H1 (cell line): ENCODE measurements around the gene TUBB4B. TPM values are rescaled to one million over a fixed set of nuclear protein-coding genes. Genes with fewer than 3 reads are reported as not detected.

Experiments used
- CTCF ChIA-PET: fragments of 300-600 bp; sonication (Branson Sonifier 250); formaldehyde crosslinking; loops from one replicate; lab custom pipeline; 2021; ENCODE audit not compliant: partially characterized antibody; lab: Charles Lee
- POLR2A ChIA-PET: fragments of 300-600 bp; sonication (Branson Sonifier 250); formaldehyde crosslinking; loops from one replicate; lab custom pipeline; 2021; ENCODE audit warnings: inconsistent platforms; ENCODE audit not compliant: partially characterized antibody; lab: Charles Lee
- DNase-seq, 2 experiments: peaks; one replicate each; pipeline versions ENCODE4 v3.0.0 to v3.0.0-alpha.2; 2010 to 2022; ENCODE audit warnings: low spot score in 2 of 2, low read depth in 1 of 2, mixed read lengths in 1 of 2
- FAIRE-seq: peaks from 2 replicates; lab custom pipeline; 2011; peaks lifted over from hg19 to GRCh38; lab: Jason Lieb, UNC
- H2AFZ ChIP-seq: 2 replicates; pipeline ENCODE4 v1.8.1; 2012; ENCODE audit warnings: low read length, inconsistent platforms
- H2AK5ac ChIP-seq: 2 replicates; pipeline ENCODE4 v1.6.1; 2013; ENCODE audit warnings: low read depth, low read length
- H2BK120ac ChIP-seq: replicated peaks from 2 replicates; pipeline ENCODE3; 2013; ENCODE audit warnings: low read depth, low read length, inconsistent platforms
- H2BK12ac ChIP-seq: 2 replicates; pipeline ENCODE4 v1.6.1; 2013; ENCODE audit warnings: low read depth, low read length
- H2BK15ac ChIP-seq: 2 replicates; pipeline ENCODE4 v1.6.1; 2013; ENCODE audit warnings: low read length
- H2BK20ac ChIP-seq: 2 replicates; pipeline ENCODE4 v1.6.1; 2013; ENCODE audit warnings: low read length
- H2BK5ac ChIP-seq: 2 replicates; pipeline ENCODE4 v1.6.1; 2013; ENCODE audit warnings: low read depth, low read length
- H3K14ac ChIP-seq: 2 replicates; pipeline ENCODE4 v1.6.1; 2013; ENCODE audit warnings: inconsistent platforms; ENCODE audit not compliant: insufficient read length
- H3K18ac ChIP-seq: 2 replicates; pipeline ENCODE4 v1.6.1; 2013; ENCODE audit warnings: low read length; ENCODE audit errors: extremely low read depth
- H3K23ac ChIP-seq: 2 replicates; pipeline ENCODE4 v1.6.1; 2013; ENCODE audit warnings: inconsistent platforms; ENCODE audit not compliant: insufficient read length
- H3K23me2 ChIP-seq: 2 replicates; pipeline ENCODE4 v1.6.1; 2013; ENCODE audit warnings: low read depth, low read length
- H3K27ac ChIP-seq: 2 replicates; pipeline ENCODE4 v1.6.1; 2011; ENCODE audit warnings: low read depth, low read length, inconsistent platforms
- H3K27me3 ChIP-seq, 4 experiments: replicated peaks in 1 of 4; 1 replicate in 1 of 4; 2 replicates in 3 of 4; pipeline versions ENCODE4 v1.6.1 to v1.8.1; 2011 to 2013; ENCODE audit warnings: low read length in 3 of 4, mild to moderate bottlenecking in 3 of 4, inconsistent platforms in 2 of 4, mixed read lengths in 2 of 4, moderate library complexity in 1 of 4; ENCODE audit not compliant: control insufficient read depth in 3 of 4, insufficient read depth in 3 of 4; ENCODE audit errors: extremely low read depth in 1 of 4
- H3K36me3 ChIP-seq, 4 experiments: 2 replicates each; pipeline versions ENCODE4 v1.6.1 to v1.8.1; 2011 to 2013; ENCODE audit warnings: mild to moderate bottlenecking in 4 of 4, low read length in 3 of 4, moderate library complexity in 2 of 4, control low read depth in 1 of 4, inconsistent platforms in 1 of 4; ENCODE audit not compliant: insufficient read depth in 4 of 4, control insufficient read depth in 2 of 4
- H3K4ac ChIP-seq: replicated peaks from 2 replicates; pipeline ENCODE3; 2013; ENCODE audit warnings: low read length, low read depth, mixed read lengths, inconsistent platforms; ENCODE audit not compliant: insufficient read length
- H3K4me1 ChIP-seq, 4 experiments: replicated peaks in 1 of 4; 1 replicate in 1 of 4; 2 replicates in 3 of 4; pipeline versions ENCODE4 v1.6.1 to v1.8.1; 2011 to 2013; ENCODE audit warnings: low read length in 3 of 4, inconsistent platforms in 2 of 4, mixed read lengths in 1 of 4; ENCODE audit not compliant: insufficient read depth in 4 of 4, control insufficient read depth in 3 of 4
- H3K4me2 ChIP-seq, 2 experiments: 2 replicates each; pipeline versions ENCODE4 v1.6.1 to v1.8.1; 2011 to 2013; ENCODE audit warnings: low read depth in 2 of 2, low read length in 2 of 2, control low read depth in 1 of 2, inconsistent platforms in 1 of 2, mild to moderate bottlenecking in 1 of 2; ENCODE audit not compliant: insufficient read depth in 1 of 2
- H3K4me3 ChIP-seq, 4 experiments: fragments of 200-600, 300-600 bp in 1 of 4; sonication (generic), shearing (Covaris generic), sonication (Bioruptor Twin) in 1 of 4; 2 replicates each; pipeline versions ENCODE4 v1.5.1 to v1.8.1; 2011 to 2016; ENCODE audit warnings: low read length in 4 of 4, low read depth in 3 of 4, control low read depth in 2 of 4, inconsistent platforms in 2 of 4, mild to moderate bottlenecking in 2 of 4, mixed read lengths in 1 of 4, moderate library complexity in 1 of 4; ENCODE audit not compliant: insufficient read depth in 2 of 4; ENCODE audit errors: extremely low read depth in 1 of 4
- H3K56ac ChIP-seq: replicated peaks from 2 replicates; pipeline ENCODE3; 2013; ENCODE audit warnings: low read depth, mild to moderate bottlenecking, mixed read lengths, low read length, inconsistent platforms; ENCODE audit not compliant: insufficient read length
- H3K79me1 ChIP-seq: 2 replicates; pipeline ENCODE4 v1.6.1; 2013; ENCODE audit warnings: low read depth, low read length, control low read depth
- H3K79me2 ChIP-seq, 2 experiments: 2 replicates each; pipeline versions ENCODE4 v1.6.1 to v1.8.1; 2012 to 2013; ENCODE audit warnings: low read length in 2 of 2, mild to moderate bottlenecking in 2 of 2, inconsistent platforms in 1 of 2; ENCODE audit not compliant: insufficient read depth in 2 of 2, control insufficient read depth in 1 of 2
- H3K9ac ChIP-seq, 4 experiments: replicated peaks in 1 of 4; 1 replicate in 1 of 4; 2 replicates in 3 of 4; pipeline versions ENCODE4 v1.6.1 to v1.8.1; 2011 to 2013; ENCODE audit warnings: low read depth in 3 of 4, low read length in 3 of 4, control low read depth in 2 of 4, mild to moderate bottlenecking in 2 of 4, moderate library complexity in 2 of 4, inconsistent platforms in 1 of 4; ENCODE audit errors: extremely low read depth in 1 of 4
- H3K9me3 ChIP-seq, 2 experiments: 2 replicates each; pipeline versions ENCODE4 v1.6.1 to v1.8.1; 2012 to 2013; ENCODE audit warnings: mild to moderate bottlenecking in 2 of 2, moderate library complexity in 2 of 2, control low read depth in 1 of 2, inconsistent platforms in 1 of 2, low read depth in 1 of 2, low read length in 1 of 2, mixed read lengths in 1 of 2; ENCODE audit not compliant: insufficient read depth in 2 of 2
- H4K20me1 ChIP-seq, 2 experiments: replicated peaks in 1 of 2; 2 replicates each; pipeline versions ENCODE3 to v1.8.1; 2011 to 2013; ENCODE audit warnings: inconsistent platforms in 2 of 2, low read length in 2 of 2, mild to moderate bottlenecking in 1 of 2; ENCODE audit not compliant: insufficient read depth in 2 of 2, control insufficient read depth in 1 of 2
- H4K5ac ChIP-seq: 2 replicates; pipeline ENCODE4 v1.6.1; 2013; ENCODE audit warnings: low read length, low read depth, mixed read lengths, inconsistent platforms; ENCODE audit not compliant: insufficient read length
- H4K8ac ChIP-seq: 2 replicates; pipeline ENCODE4 v1.8.0; 2013; ENCODE audit warnings: mild to moderate bottlenecking, moderate library complexity, low read length, inconsistent platforms; ENCODE audit not compliant: insufficient read depth; ENCODE audit errors: extremely low read depth
- H4K91ac ChIP-seq: replicated peaks from 2 replicates; pipeline ENCODE3; 2013; ENCODE audit warnings: low read length, mixed read lengths, inconsistent platforms; ENCODE audit not compliant: insufficient read length
- HDAC6 ChIP-seq: IDR thresholded peaks from one replicate; pipeline ENCODE4 v1.7.1; 2012; ENCODE audit warnings: low read depth, mild to moderate bottlenecking, inconsistent platforms, low read length, moderate library complexity
- PHF8 ChIP-seq: fragments of 200-600 bp; sonication (generic); conservative IDR thresholded peaks from 2 replicates; pipeline ENCODE4 v1.7.1; 2012; ENCODE audit warnings: low read depth, mild to moderate bottlenecking, inconsistent platforms, low read length, moderate library complexity
- RBBP5 ChIP-seq: IDR thresholded peaks from 2 replicates; pipeline ENCODE4 v1.7.1; 2012; ENCODE audit warnings: low read depth, mild to moderate bottlenecking, inconsistent platforms, low read length, moderate library complexity, borderline replicate concordance
- SP2 ChIP-seq: IDR thresholded peaks from 2 replicates; pipeline ENCODE4 v1.6.1; 2012; ENCODE audit warnings: mild to moderate bottlenecking, low read length, inconsistent platforms
- SRF ChIP-seq: IDR thresholded peaks from 2 replicates; pipeline ENCODE4 v1.6.1; 2011; ENCODE audit warnings: mild to moderate bottlenecking, low read depth, low read length, moderate library complexity
- TAF1 ChIP-seq: IDR thresholded peaks from 2 replicates; pipeline ENCODE4 v1.6.1; 2011; ENCODE audit warnings: mild to moderate bottlenecking, low read depth, low read length
- WGBS, 2 experiments: shearing (Covaris generic) in 1 of 2; methylation state at CpG; one replicate each; pipeline versions ENCODE4 v1.1.6 to v1.1.7; 2013 to 2015; ENCODE audit warnings: low lambda C conversion rate in 2 of 2, mixed read lengths in 2 of 2, inconsistent platforms in 1 of 2, low coverage in 1 of 2, missing lambda C conversion rate in 1 of 2; ENCODE audit not compliant: insufficient replicate concordance in 2 of 2, insufficient coverage in 1 of 2, insufficient read length in 1 of 2; ENCODE audit errors: extremely low coverage in 1 of 2, missing lambda C conversion rate in 1 of 2; 5-methylcytosine and 5-hydroxymethylcytosine counted together
- polyA plus RNA-seq, 7 experiments: library from polyadenylated mRNA; depleted of rRNA in 3 of 7; stranded (reverse) in 5 of 7; unstranded in 2 of 7; fragments of >200 nt in 5 of 7; fragments of 200-250 nt in 2 of 7; gene quantifications; 1 replicate in 5 of 7; 2 replicates in 1 of 7; 4 replicates in 1 of 7; pipeline versions ENCODE4 v1.2.1 to v1.2.3, GENCODE V29; 2011 to 2013; ENCODE audit warnings: missing spikeins in 2 of 7, mixed read lengths in 2 of 7
- total RNA-seq: library from RNA; stranded (reverse); fragmentation: NEBNext Ultra II Directional; extraction: Animal tissue kit (Norgen Biotek cat#: 25700); gene quantifications from 2 replicates; pipeline ENCODE4 v1.2.1, GENCODE V29; 2021
- TF ChIP-seq, protein P1 (sequence below): IDR thresholded peaks from 2 replicates; pipeline ENCODE4 v1.6.1; 2011; ENCODE audit warnings: low read length, improper control_type of control experiment
- TF ChIP-seq, protein P2 (sequence below): IDR thresholded peaks from 2 replicates; pipeline ENCODE4 v1.6.1; 2012; ENCODE audit warnings: inconsistent platforms
- TF ChIP-seq, protein P3 (sequence below), 3 experiments: IDR thresholded peaks; 1 replicate in 2 of 3; 2 replicates in 1 of 3; pipeline versions ENCODE4 v1.5.1 to v1.6.1; 2011; ENCODE audit warnings: low read length in 3 of 3, mild to moderate bottlenecking in 3 of 3, inconsistent platforms in 2 of 3, low read depth in 1 of 3, moderate library complexity in 1 of 3; ENCODE audit not compliant: insufficient read depth in 1 of 3; ENCODE audit errors: control extremely low read depth in 1 of 3

Gene TUBB4B
- total and polyA plus RNA-seq, 2 of the 8 experiments (the other 6 are each of a cell fraction or from before 2014, with no cell fraction given): 280 to 307 TPM

DNA sequence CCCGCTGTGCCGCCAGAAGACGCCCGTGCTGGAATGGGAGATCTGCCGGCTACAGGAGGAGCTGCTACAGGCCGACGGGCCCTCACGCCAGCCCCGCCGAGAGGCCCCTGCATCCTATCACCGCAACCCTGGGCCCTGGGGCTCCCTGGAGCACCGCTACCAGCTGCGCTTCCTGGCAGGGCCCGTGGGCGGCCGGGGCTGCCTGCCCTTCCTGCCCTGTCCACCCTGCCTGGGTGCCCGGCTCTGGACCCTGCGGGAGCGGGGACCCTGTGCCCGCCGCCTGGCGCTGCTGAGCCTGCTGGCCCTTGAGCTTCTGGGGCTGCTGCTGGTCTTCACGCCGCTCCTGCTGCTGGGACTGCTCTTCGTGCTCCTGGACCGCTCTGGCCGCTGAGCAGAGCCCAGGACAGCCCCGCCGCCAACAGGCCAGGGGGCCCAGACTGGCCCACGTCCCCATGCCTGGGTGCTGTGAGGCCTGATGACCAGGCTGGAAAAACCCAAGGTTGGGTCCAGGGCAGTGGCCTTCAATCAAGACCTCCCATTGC, 22.8 kb upstream of the TUBB4B start:
- Histone ChIP-seq H2BK120ac (no peak overlapping the region), H4K8ac (no peak overlapping the region), H4K91ac (no peak overlapping the region), H3K23me2 (peaks cover 14% of the 10 kb centered on the region; the same call in 1 of the 2 replicates), H3K36me3 (peaks cover 0 to 22% (median 7%) of the 10 kb centered on the region in 4 experiments; a peak in 6 of 8 replicates), H3K4me1 (peaks cover 0 to 15% (median 9%) of the 10 kb centered on the region in 4 experiments; a peak in 5 of 7 replicates), H3K56ac (no peak overlapping the region), H3K27ac (no peak overlapping the region), H3K27me3 (no peaks in the 10 kb centered on the region; a peak in 2 of 7 replicates), H3K9ac (no peak overlapping the region), H3K14ac (no peak overlapping the region), H3K4me3 (no peak overlapping the region), H3K23ac (no peak overlapping the region), H2BK20ac (no peak overlapping the region), H4K5ac (no peak overlapping the region), H2BK15ac (no peak overlapping the region), H4K20me1 (peaks cover 0 to 12% of the 10 kb centered on the region in 2 experiments), H2AK5ac (peak overlapping the region; percentile 39; the same call in 1 of the 2 replicates), H3K9me3 (no peaks in the 10 kb centered on the region), H3K79me1 (no peaks in the 10 kb centered on the region), H3K4me2 (no peak overlapping the region), H3K79me2 (no peaks in the 10 kb centered on the region), H2BK5ac (no peak overlapping the region), H2AFZ (no peak overlapping the region), H3K4ac (no peak overlapping the region), H3K18ac (no peak overlapping the region), H2BK12ac (no peak overlapping the region)
- CTCF ChIA-PET: interaction anchor here (0.8 to 3.7 kb wide), 7 partner anchors 12 to 89 kb away, joined by 3 to 17 read pairs (median 4); no protein-coding TSS in a partner anchor
- FAIRE-seq (no peak), DNase-seq (no peak)
- POLR2A ChIA-PET: interaction anchor here (1.1 to 69.9 kb wide), 5 partner anchors 8 to 226 kb away, joined by 3 to 1462 read pairs (median 7); partner anchors contain the start of genes NDOR1, NELFB, PAXX and STPG3
- 93% methylated on average over 16 of the region's 30 CpGs; no CpG with 5 or more reads in 1 of the 2 experiments for WGBS, 2 experiments
- TF ChIP-seq SP2 (no peak), RBBP5 (no peak), SRF (no peak), HDAC6 (no peak), PHF8 (no peak), TAF1 (no peak)
- TF ChIP-seq, protein P1, sequence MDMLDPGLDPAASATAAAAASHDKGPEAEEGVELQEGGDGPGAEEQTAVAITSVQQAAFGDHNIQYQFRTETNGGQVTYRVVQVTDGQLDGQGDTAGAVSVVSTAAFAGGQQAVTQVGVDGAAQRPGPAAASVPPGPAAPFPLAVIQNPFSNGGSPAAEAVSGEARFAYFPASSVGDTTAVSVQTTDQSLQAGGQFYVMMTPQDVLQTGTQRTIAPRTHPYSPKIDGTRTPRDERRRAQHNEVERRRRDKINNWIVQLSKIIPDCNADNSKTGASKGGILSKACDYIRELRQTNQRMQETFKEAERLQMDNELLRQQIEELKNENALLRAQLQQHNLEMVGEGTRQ: no peak
- TF ChIP-seq, protein P2, sequence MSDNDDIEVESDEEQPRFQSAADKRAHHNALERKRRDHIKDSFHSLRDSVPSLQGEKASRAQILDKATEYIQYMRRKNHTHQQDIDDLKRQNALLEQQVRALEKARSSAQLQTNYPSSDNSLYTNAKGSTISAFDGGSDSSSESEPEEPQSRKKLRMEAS: no peak
- TF ChIP-seq, protein P3, sequence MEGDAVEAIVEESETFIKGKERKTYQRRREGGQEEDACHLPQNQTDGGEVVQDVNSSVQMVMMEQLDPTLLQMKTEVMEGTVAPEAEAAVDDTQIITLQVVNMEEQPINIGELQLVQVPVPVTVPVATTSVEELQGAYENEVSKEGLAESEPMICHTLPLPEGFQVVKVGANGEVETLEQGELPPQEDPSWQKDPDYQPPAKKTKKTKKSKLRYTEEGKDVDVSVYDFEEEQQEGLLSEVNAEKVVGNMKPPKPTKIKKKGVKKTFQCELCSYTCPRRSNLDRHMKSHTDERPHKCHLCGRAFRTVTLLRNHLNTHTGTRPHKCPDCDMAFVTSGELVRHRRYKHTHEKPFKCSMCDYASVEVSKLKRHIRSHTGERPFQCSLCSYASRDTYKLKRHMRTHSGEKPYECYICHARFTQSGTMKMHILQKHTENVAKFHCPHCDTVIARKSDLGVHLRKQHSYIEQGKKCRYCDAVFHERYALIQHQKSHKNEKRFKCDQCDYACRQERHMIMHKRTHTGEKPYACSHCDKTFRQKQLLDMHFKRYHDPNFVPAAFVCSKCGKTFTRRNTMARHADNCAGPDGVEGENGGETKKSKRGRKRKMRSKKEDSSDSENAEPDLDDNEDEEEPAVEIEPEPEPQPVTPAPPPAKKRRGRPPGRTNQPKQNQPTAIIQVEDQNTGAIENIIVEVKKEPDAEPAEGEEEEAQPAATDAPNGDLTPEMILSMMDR (IDR thresholded peaks at IDR 0.05; ENCODE audit: control extremely low read depth in 1 of 3, insufficient read depth in 1 of 3, low read depth in 1 of 3, low read length in 3 of 3): no peak
